Adipose tissue (tissue), 3 donors: ENCODE measurements around the gene CALR. TPM values are rescaled to one million over a fixed set of nuclear protein-coding genes. Genes with fewer than 3 reads are reported as not detected.
"Not testable (repeated sequence)": the region's sequence is repeated elsewhere in the genome, so short reads cannot be mapped to it uniquely, and the experiment has no call there.

Source experiments
- H3K27ac ChIP-seq: one replicate; pipeline ENCODE4 v1.5.1; 2013; ENCODE audit warnings: low read depth, low read length
- WGBS, 3 donors: extraction: QIAGEN DNeasy Blood & Tissue Kit; methylation state at CpG; one replicate each; pipeline ENCODE4 v1.1.7; 2013; 5-methylcytosine and 5-hydroxymethylcytosine counted together
- polyA plus RNA-seq, 3 donors: library from polyadenylated mRNA; stranded (reverse); fragments of 200-250 nt; gene quantifications; one replicate each; pipeline ENCODE4 v1.2.3, GENCODE V29; 2013
- donor health status: healthy with polysubstance abuse.
- donor health status: Bipolar disorder and iron deficiency.
- donor health status: healthy.

The CALR gene
- polyA plus RNA-seq, 3 donors = 215 to 433 (median 312) TPM

DNA sequence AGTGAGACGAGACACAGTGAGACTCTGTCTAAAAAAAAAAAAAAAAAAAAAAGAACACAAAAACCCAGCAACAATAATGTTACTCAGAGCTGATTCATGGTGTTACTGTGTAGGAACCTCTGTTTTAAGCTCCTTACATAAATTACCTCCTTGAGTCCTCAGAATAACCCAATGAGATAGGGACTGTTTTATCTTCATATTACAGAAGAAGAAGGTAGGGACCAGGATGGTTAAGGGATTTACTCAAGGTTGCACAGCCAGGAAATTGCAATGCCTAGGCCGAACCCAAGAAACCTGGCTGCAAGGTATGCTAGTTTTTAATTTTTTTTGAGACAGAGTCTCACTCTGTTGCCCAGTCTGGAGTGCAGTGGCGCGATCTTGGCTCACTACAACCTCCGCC, 29.5 kb downstream of the CALR start:
- 87 to 98% (median 93%) methylated on average over 5 of the region's 5 CpGs for WGBS, 3 donors
- H3K27ac ChIP-seq = no peak overlapping the region

DNA sequence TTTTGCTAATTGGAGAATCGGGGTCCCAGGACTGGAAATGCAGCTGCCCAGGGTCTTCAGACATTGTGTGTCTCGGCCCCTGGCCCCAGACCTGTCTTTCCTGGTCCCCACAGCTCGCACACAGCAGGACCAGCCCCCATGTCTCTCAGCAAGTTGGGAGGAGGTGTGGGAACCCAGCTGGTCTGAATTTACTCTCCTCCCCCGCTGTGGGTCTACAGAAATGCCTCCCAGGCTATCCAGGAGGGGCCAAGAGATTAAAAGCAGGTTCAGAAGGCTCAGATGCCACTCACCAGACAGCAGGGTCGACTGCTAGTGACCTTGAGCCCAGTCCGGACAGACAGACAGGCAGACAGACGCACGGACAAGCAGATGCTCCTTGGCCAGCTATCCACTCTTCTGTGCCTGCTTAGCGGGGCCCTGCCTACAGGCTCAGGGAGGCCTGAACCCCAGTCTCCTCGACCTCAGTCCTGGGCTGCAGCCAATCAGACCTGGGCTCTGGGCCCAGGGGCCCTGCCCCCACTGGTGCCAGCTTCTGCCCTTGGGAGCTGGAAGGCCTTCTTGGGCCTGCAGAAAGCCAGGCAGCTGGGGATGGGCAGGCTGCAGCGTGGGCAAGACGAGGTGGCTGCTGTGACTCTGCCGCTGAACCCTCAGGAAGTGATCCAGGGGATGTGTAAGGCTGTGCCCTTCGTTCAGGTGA, 31.0 kb downstream of the CALR start, which contains the start of gene DAND5:
Gene DAND5, plus strand, starts transcription at position 285 of the 697 bp plus-strand sequence. Its CDS starts 85 bp downstream, at position 370.
- WGBS, 3 donors = 30 to 58% (median 52%) methylated on average over 14 of the region's 14 CpGs
- no peak within 1 kb of the TSS for H3K27ac ChIP-seq

DNA sequence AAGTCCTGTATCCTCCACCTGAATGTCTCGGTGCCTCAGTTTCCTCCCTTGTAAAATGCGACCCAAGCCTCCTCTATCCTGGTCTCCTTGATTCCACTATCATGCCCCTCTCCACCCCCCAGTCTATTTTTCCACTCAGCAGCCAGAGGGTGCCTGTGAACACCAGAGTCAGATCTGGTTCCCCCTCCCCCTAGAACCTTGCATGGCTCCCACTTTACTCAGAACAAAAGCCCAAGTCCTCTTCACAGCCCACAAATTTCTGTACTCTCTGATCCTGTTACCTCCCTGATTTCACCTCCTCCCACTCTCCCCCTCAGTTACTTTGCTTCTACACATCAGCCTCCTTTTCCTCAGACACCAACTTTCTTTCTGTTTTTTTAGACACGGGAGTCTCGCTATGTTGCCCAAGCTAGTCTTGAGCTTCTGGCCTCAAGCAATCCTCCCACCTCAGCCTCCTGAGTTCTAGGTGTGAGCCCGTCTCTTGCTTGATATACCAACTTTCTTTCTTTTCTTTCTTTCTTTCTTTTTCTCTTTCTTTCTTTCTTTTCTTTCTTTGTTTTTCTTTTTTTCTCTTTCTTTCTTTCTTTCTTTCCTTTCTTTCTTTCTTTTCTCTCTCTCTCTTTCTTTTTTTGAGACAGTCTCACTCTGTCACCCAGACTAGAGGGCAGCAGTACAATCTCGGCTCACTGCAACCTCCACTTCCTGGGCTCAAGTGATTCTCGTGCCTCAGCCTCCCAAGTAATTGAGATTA, 31.8 kb downstream of the CALR start:
- H3K27ac ChIP-seq = no peak overlapping the region
- 88 to 90% (median 88%) methylated on average over 7 of the region's 7 CpGs for WGBS, 3 donors

DNA sequence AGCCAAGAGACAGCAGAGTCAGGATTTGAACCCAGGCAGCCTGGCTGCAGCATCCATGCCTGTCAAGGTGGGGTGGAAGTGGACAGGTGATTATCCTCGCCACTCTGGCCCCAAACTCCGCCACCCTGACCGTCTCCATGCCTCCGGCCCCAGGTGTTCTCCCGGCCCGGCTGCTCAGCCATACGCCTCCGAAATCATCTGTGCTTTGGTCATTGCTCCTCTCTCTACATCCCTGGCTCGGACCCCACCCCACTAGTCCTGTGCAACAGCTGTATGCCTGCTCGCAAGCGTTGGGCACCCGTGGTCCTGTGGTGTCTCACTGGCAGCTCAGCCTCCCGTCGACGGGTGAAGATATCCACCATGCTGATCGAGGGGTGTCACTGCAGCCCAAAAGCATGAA, 34.8 kb downstream of the CALR start:
- no peak overlapping the region for H3K27ac ChIP-seq
- 85 to 93% (median 87%) methylated on average over 16 of the region's 16 CpGs for WGBS, 3 donors

DNA sequence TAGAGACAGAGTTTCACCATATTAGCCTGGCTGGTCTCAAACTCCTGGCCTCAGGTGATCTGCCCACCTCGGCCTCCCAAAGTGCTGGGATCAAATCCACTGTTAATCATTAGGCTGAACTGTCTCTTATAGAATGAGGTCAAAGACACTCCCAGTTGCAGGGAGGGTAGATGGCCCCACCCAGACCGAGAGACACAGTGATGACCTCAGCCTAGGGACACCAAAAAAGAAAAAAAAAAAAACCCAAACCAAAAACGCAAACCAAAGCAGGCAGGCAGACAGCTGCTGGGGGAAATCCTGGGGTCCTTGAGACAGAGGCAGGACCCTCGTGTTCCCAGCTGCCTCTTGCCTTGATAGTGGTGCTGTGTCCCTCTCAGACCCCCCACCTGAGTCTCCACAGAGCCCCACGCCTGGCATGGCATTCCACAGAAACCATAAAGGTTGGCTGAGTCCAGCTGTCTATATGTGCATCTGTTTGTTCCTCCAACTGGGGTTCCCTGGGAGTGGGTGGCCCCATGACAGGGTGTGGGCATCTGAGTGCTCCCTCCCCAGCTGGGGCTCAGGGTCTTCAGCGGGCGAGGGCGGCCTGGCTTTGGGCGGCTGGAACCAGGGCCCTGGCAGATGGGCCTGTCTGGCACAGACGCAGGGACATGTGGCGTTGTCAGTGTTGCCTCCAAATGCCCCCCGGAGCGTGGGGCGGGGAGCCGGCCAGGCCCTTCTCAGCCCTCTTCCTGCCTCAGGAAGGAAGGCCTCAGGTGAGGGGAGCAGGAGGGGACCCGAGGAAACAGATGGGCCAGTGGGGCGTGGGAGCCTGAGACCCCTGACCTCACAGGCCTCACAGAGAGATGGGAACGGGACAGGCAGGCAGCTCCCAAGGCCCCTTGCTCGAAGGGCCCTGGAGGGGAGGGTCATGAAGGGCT, 36.2 kb downstream of the CALR start:
- 58 to 68% (median 58%) methylated on average over 19 of the region's 19 CpGs for WGBS, 3 donors
- H3K27ac ChIP-seq = no peak overlapping the region

DNA sequence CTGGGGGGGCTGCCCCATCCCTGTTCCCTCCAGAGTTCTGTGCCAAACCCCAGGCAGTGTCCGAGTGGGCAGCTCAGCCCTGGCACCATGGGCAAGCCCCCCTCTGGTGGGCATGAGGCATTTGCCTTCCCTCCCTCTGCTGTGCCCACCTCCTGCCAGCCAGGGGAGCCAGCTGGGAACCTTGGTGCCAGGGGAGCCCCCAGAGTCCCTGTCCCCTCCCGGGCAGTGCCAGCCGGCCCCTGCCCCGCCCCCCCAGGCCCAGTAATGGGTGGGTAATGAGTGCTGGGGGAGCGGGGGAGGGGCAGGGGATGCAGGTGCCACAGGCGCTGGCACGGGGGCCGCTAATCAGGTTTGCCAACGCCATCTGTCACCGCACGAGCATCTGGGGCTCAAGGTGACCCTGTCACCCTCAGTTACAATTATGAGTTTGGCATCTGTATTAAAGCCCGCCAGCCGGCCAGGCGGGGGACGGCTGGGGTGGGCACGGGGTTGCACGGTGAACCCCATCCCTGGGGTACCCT, 36.9 kb downstream of the CALR start:
- H3K27ac ChIP-seq = no peak overlapping the region
- WGBS, 3 donors = 51 to 72% (median 68%) methylated on average over 15 to 17 of the region's 17 CpGs

DNA sequence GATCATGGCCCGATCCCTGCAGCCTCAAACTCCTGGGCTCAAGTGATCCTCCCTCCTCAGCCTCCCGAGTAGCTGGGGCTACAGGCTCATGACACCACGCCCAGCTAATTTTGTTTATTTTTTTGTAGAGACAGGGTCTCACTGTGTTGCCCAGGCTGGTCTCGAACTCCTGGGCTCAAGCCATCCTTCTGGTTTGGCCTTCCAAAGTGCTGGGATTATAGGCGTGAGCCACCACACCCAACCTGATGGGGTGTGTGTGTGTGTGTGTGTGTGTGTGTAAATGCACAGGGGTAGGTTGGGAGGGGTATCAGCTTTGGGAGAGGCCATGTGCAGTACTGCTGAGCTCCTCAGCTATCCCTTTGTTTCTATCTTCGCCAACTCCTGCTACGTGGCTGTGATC, 37.7 kb downstream of the CALR start:
- H3K27ac ChIP-seq = not testable (repeated sequence)
- 78 to 87% (median 83%) methylated on average over 7 of the region's 7 CpGs for WGBS, 3 donors

DNA sequence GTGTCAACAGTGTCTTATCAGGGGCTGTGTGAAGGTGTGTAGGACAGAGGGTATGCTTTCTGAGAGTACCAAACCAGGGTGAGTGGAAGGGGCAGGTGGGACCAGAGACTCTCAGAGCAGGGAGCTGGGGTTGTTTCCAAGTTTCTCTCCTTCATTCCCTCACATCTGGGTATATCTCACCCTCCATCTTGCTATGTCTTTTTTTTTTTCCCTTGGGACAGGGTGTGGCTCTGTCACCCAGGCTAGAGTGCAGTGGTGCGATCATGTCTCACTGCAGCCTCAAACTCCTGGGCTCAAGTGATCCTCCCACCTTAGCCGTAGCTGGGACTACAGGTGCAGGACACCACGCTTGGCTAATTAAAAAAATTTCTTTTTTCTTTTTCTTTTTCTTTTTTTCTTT, 41.6 kb downstream of the CALR start:
- 94 to 99% (median 96%) methylated on average over 2 to 3 of the region's 3 CpGs for WGBS, 3 donors
- H3K27ac ChIP-seq = no peak overlapping the region

DNA sequence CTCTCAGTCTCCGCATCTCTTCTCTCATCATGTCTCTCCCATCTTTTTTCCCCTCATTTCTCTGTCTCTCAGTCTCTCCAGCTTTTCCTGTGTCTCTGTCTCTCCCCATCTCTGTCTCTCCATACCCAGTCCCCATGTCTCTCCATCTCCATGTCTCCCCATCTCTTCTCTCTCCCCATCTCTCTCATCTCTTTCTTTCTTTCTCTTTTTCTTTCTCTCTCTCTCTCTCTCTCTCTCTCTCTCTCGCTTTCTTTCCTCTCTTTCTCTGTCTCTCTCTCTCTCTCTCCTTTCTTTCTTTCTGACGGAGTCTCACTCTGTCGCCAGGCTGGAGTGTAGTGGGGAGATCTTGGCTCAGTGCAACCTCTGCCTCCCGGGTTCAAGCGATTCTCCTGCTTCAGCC, 44.2 kb downstream of the CALR start:
- H3K27ac ChIP-seq = no peak overlapping the region
- 87 to 93% (median 93%) methylated on average over 6 of the region's 6 CpGs for WGBS, 3 donors

DNA sequence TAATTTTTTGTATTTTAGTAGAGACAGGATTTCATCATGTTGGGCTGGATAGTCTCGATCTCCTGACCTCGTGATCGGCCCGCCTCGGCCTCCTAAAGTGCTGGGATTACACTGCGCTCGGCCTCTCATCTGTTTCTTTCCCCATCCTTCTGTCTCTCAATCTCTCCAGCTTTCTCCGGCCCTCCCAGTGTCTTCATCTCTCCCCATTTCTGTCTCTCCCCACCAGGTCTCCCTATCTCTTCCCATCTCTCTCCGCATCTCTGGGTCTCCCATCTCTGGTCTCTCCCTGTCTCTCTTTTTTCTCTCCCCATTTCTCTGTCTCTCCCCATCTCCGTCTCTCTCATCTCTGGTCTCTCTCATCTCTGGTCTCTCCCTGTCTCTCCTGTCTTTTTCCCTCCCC, 44.7 kb downstream of the CALR start:
- 36 to 51% (median 46%) methylated on average over 10 of the region's 10 CpGs for WGBS, 3 donors
- no peak overlapping the region for H3K27ac ChIP-seq

DNA sequence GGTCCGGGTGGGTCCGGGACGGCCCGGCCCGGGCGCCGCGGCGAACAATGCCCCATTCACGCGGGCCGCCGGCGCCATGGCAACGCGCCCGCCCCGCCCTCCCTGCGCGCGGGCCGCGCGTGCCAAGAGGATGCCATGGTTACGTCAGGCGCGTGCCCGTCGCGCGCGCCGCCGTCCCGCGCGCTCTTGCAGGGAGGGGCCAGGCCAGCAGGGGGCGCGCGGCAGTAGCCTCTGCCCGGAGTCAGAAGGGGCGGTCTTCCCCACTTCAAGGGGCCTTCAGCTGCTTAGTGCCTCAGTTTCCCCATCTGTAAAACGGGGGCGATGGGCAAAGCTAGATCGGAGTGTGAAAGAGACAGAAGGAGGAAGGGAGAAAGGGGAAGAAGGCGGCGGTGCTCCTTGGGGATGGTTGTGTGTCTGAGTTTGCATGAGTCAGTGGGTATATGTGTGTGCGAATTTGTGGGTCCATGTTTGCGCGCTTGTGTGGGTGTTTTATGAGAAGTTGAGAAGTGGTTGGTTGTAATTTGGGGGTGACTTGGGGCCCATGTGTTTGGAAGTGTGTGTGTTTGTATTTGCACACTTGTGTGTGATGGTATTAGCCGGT, 45.2 kb downstream of the CALR start:
- H3K27ac ChIP-seq = no peak overlapping the region
- WGBS, 3 donors = 9 to 11% (median 9%) methylated on average over 40 to 51 of the region's 51 CpGs

DNA sequence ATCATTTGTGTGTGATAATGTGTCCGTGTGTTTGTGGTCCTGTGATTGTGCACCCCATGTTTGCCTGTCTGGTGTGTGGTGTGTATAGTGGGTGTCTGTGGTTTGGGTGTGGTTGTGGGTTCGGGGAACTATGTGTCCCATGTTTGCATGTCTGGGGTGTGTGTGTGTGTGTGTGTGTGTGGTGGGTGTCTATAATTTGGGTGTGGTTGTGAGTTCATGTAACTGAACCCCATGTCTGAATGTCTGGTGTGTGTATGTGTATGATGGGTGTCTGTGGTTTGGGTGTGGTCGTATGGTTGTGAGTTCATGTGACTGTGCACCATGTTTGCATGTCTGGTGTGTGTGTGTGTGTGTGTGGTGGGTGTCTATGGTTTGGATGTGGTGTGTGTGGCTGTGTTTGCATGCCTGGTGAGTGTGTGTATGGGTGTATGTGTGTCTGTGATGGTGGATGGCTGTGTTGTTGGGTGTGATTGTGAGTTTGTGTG, 45.8 kb downstream of the CALR start:
- WGBS, 3 donors = 80 to 89% (median 86%) methylated on average over 3 of the region's 3 CpGs
- no peak overlapping the region for H3K27ac ChIP-seq

DNA sequence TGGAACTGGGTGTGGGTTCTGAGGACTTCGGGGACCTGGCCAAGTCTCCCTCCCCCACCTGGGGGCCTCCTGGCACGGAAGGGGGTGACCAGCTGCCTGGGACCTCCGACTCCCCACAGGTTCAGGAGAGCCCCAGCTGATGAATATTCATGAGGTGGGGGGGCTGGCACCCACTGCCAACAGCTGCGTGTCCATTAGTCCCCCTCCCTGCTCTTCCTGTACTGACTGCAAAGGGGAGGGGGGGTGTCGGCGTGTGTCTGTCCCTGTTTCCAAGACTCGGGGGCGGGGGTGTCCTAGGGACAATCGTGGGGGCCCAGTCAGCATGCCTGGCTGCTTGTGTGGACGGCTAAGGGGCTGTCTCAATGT, 46.3 kb downstream of the CALR start:
- WGBS, 3 donors = 20 to 37% (median 36%) methylated on average over 9 to 10 of the region's 10 CpGs
- H3K27ac ChIP-seq = no peak overlapping the region

DNA sequence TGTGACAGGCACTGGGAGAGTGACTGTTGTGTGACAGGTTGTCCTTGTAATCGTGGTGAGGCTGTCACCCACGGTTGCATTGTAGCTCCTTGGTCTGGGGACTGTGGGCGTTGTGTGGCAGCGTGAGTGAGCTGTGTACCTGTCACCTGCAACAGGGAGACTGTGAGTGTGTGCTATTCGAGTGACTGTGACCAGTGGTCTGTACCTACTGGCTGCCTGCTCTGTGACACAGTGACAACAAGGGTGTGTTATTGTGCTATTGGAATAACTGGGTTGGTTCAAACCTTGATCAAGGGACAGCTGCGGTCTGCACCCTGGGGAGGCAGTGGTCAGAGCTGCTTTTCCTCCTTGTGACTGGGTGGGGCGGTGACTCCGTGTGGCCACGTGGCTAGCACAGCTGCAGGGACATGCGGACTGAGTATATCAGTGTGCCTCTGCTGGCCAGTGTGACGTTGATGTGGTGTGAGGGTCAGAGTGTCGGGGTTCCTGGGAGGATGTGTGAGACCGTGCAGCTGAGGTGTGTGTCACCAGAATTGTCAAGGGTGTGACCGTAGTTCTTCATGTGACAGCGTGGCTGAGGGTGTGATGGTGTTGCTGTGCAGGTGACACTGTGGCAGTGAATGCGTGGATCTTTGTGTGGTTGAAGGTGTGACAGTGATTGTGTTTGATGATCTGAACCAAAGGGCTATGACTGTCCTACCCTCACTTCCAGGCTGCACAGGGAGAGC, 46.8 kb downstream of the CALR start:
- WGBS, 3 donors = 30 to 60% (median 54%) methylated on average over 16 of the region's 16 CpGs
- no peak overlapping the region for H3K27ac ChIP-seq

DNA sequence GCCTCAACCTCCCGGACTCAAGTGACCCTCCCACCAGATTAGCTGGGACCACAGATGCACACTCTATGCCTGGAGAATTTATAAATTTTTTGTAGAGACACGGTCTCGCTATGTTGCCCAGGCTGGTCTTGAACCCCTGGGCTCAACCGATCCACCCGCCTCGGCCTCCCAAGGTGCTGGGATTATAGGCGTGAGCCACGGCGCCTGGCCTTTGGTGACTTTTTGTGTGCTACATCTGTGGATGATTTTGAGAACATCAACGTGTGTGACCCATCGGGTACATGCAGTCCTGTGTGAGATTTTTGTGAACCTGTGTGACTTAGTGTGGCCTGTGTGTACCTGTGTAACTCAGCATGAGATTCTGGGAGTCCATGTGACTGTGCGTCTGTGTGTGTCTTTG, 48.3 kb downstream of the CALR start:
- WGBS, 3 donors = 96 to 97% (median 97%) methylated on average over 12 of the region's 12 CpGs

DNA sequence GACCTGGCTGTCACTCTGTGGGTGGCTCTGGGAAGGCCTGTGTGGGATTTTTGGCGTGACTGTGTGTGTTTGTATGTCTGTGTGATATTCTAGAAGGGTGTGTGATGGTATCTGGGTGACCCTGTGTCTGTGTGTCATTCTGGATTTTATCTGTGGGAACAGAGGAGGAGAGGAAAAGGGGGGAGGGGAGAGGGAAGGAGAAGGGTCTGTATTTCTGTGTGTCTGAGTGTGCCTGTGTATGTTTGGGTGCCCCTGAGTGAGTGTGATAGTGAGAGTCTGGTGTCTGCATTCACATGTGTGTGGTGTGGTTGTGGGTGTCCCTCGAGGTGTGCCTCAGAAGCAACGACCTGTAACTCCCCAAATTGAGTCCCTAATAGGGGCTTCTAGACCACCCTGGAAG, 48.8 kb downstream of the CALR start:
- WGBS, 3 donors = 81 to 92% (median 82%) methylated on average over 3 of the region's 3 CpGs
- H3K27ac ChIP-seq = no peak overlapping the region

More for the DNA sequence above, 48.3 kb downstream of the CALR start:
- no peak overlapping the region for H3K27ac ChIP-seq

DNA sequence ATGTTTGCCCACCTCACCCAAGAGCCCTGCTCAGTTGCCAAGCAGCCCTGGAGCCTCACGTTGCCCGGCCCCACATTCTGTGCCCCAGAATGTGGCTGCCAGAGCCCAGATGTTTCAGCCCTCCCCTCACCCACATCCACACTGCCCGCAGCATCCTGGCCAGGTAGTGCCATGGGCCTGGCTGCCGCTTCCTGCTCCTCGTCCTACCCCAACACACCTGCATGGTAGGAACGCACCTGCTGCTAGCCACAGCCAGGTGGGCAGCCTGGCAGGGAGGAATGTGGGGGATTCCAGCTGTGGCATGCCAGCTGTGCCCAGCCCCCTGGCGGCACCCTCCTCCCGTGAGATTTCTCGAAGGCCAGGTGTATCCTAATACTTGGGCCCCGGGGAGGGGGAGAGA, 49.4 kb downstream of the CALR start:
- 68 to 75% (median 72%) methylated on average over 10 of the region's 10 CpGs for WGBS, 3 donors
- no peak overlapping the region for H3K27ac ChIP-seq

DNA sequence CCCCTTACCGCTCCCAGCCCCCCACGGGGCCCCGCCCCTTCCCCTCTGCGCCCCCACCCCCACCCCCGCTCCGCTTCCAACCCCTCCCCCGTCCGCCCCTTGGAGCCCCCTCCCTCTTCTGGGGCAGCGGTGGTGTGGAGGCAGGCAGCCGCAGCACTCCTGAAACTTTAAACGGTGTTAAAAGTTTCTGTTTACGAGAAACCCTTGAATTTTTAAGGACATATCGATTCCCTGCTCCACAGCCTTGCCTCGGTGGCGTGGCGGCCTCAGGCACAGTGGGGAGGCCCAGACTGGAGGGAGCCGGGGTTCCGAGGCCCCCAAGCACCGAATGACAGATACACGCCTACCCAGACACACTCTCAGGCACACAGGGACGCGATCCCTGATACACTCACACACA, 52.0 kb downstream of the CALR start:
- no peak overlapping the region for H3K27ac ChIP-seq
- WGBS, 3 donors = 48 to 55% (median 52%) methylated on average over 18 to 21 of the region's 22 CpGs
